ENCODE data around the gene PLCL1. TPM values are rescaled to one million over a fixed set of nuclear protein-coding genes. Genes with fewer than 3 reads are reported as not detected.
A peak's percentile ranks its signal among the peaks of the same experiment; 100 is the strongest.

The PLCL1 gene
- total and polyA plus RNA-seq, 5 experiments from 2014 or later: 3.0 to 8.8 (median 4.8) TPM

DNA sequence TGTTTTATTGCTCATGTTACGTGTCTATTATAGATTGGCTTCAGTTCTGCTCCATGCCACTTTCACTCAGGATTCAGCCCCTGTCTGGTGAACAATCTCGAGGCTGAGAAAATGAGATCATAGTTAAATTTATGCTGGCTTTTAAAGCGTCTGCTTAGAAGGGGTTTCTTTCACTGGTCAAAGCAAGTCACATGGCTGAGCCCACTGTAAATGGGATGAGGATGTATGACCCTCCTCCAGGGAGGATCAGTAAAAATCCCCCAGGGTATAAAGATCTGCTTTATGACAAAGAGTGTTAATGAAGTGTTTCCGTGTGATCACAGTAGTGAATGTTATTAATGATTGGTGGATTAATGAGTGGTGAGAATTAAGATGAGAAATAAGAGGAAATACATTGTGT is 6.2 kb upstream of the PLCL1 start:
- ATAC-seq: no peak
- Mint-ChIP-seq H3K4me1 (peaks cover 0 to 5% (median 4%) of the 10 kb centered on the region in 4 donors), H3K4me3 (no peak overlapping the region), H3K27ac (no peak overlapping the region), H3K9me3 (no peaks in the 10 kb centered on the region), H3K27me3 (peaks cover 9 to 34% (median 22%) of the 10 kb centered on the region in 5 donors), H3K36me3 (no peaks in the 10 kb centered on the region)
- POLR2A ChIA-PET: no interaction called here
- DNase-seq: no peak

DNA sequence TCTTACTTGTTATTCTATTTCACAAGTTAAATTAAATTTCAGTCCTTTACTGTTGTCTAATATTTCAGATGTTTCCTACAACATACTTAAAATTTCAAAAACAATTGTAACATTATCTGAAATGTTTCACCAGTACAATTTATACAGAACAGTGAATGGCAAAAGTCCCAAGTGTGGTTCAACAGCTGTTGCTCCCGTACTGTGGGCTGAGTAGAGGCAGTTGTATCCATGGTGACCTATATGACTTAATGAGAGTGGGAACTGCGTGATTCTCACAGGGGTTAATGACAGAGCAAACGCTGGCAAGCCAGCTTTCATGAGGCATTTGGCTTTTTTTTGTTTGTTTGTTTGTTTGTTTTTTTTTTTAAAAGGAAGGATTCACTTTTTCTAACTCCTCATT is 5.3 kb upstream of the PLCL1 start:
- POLR2A ChIA-PET: no interaction called here
- H3K36me3 Mint-ChIP-seq: no peaks in the 10 kb centered on the region
- H3K4me1 Mint-ChIP-seq: peaks cover 4 to 12% (median 10%) of the 10 kb centered on the region in 4 donors
- no peaks in the 10 kb centered on the region for H3K9me3 Mint-ChIP-seq
- H3K27ac Mint-ChIP-seq: no peak overlapping the region
- peaks cover 8 to 33% (median 17%) of the 10 kb centered on the region in 5 donors for H3K27me3 Mint-ChIP-seq
- DNase-seq (no peak), ATAC-seq (no peak)
- no peak overlapping the region for H3K4me3 Mint-ChIP-seq

DNA sequence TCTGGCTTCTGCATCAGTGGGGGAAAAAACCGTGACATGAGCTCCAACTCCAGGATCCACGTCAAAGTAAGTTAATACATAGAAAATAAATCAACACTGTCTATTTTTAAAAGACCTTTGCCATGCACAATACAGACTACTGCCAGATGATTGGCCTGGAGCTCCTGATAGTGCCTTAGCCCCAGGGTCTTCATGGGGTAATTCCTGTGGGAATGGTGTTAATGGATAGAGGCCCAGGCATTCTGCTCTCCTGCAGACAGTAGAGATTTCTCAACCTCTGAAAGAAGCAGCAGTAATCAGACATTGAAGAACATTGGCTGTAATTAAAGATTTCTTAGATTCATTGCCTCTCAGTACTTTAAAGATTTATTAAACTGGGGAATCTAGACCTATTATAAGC is 4.3 kb upstream of the PLCL1 start:
- H3K27ac Mint-ChIP-seq: no peak overlapping the region
- ATAC-seq (no peak), DNase-seq (no peak)
- H3K9me3 Mint-ChIP-seq: no peaks in the 10 kb centered on the region
- H3K27me3 Mint-ChIP-seq: peaks cover 5 to 34% (median 11%) of the 10 kb centered on the region in 5 donors
- H3K4me1 Mint-ChIP-seq: peaks cover 6 to 17% (median 14%) of the 10 kb centered on the region in 4 donors
- H3K36me3 Mint-ChIP-seq: no peaks in the 10 kb centered on the region
- POLR2A ChIA-PET: no interaction called here
- H3K4me3 Mint-ChIP-seq: no peak overlapping the region

DNA sequence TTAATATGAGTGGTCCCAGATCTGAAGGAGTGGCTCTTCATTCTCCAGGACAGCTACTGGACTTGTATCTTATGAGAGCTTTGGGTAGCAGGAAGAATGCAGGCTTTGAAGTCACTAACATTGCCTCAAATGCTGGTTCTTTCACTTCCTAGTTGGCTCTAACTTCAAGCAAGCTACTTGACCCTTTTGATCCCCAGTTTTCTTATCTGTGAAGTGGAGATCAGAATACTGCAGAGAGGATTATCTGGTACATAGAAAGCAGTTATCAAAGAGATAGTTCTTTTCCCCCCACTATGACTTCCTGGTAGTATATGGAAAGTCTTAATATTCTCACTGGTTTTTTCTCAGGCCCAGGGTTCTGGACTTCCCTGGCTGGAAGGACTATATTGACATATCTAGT is 3.4 kb upstream of the PLCL1 start:
- Mint-ChIP-seq H3K27me3 (peaks cover 3 to 33% (median 6%) of the 10 kb centered on the region in 5 donors), H3K4me3 (no peak overlapping the region), H3K27ac (no peak overlapping the region), H3K9me3 (no peaks in the 10 kb centered on the region), H3K4me1 (peaks cover 14 to 24% (median 21%) of the 10 kb centered on the region in 4 donors), H3K36me3 (no peaks in the 10 kb centered on the region)
- ATAC-seq (no peak), DNase-seq (no peak)
- POLR2A ChIA-PET: no interaction called here

DNA sequence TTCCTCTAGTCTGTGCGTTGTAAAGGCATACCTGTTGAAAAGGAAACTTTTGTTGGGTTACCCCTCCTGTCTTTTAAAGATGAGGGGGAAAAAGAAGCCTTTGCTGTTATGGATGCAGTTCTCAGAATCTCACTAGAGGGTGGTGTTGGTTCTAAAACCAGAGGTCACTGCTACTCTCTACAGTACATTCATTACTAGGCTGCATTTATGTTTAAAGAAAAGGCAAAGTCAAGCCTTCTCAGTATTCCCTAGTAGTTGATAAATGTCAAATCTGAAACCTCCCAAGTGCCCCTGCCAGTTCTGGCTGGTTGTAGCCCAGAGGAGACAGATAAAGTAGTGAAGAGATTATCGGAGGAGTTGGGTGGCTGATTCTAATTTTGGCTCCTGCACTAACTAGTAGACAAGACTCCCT is 1.4 kb upstream of the PLCL1 start:
- POLR2A ChIA-PET: no interaction called here
- ATAC-seq: peak; percentile 26 to 33
- no peaks in the 10 kb centered on the region for H3K9me3 Mint-ChIP-seq
- DNase-seq: peak in 7 of 10 donors; percentile 15 to 72 (median 54)
- peaks cover 0 to 32% (median 2%) of the 10 kb centered on the region in 5 donors for H3K27me3 Mint-ChIP-seq
- peak overlapping the region in 5 of 10 donors; percentile 1 to 85 (median 56) for H3K27ac Mint-ChIP-seq
- peak overlapping the region; percentile 24 to 83 (median 58) for H3K4me3 Mint-ChIP-seq
- H3K36me3 Mint-ChIP-seq: no peaks in the 10 kb centered on the region
- peaks cover 20 to 41% (median 37%) of the 10 kb centered on the region in 4 donors for H3K4me1 Mint-ChIP-seq

DNA sequence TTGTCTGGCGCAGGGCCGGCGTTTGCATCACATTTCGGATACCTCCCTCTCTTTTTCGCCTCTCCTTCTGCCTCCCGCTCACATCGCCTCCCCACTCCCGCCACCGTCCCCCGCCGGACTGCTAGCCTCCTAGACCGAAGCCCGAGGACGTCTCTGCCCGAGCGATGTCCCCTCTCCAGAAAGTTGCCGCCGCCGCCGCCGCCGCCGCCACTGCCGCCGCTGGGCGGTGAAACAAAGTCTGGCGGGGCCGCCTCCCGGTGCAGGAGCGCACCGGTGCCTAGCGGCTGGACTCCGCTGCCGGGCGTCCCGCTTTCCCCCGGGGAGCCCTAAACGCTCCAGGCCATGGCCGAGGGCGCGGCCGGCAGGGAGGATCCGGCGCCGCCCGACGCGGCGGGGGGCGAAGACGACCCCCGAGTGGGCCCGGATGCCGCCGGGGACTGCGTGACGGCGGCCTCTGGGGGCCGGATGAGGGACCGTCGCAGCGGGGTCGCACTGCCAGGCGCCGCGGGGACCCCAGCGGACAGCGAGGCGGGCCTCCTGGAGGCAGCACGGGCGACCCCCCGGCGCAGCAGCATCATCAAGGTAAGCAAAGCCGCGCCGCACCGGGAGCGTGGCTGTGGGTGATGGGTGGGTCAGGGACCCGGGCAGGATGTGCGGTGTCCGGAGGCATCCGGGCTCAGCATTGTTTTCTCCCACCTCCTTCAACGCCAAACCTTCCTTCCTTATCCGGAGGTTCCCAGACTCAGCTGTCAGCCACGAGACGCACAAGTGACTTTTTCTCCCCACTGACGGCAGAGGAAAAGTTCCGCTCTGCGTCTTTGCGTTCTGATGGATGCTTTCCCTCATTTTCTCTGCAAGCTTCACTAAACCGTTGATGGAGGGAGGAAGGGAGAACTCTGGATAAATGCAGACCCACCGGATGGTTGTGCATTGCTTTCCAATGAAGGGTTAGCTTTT is 643 bp downstream of the PLCL1 start:
- Mint-ChIP-seq H3K9me3 (no peaks in the 10 kb centered on the region), H3K27me3 (peaks cover 0 to 23% (median 0%) of the 10 kb centered on the region in 5 donors)
- POLR2A ChIA-PET: interaction anchor here (1.0 to 1.4 kb wide), 6 partner anchors 8 to 491 kb away, joined by 3 to 8 read pairs (median 5); partner anchors contain the start of gene MARS2

DNA sequence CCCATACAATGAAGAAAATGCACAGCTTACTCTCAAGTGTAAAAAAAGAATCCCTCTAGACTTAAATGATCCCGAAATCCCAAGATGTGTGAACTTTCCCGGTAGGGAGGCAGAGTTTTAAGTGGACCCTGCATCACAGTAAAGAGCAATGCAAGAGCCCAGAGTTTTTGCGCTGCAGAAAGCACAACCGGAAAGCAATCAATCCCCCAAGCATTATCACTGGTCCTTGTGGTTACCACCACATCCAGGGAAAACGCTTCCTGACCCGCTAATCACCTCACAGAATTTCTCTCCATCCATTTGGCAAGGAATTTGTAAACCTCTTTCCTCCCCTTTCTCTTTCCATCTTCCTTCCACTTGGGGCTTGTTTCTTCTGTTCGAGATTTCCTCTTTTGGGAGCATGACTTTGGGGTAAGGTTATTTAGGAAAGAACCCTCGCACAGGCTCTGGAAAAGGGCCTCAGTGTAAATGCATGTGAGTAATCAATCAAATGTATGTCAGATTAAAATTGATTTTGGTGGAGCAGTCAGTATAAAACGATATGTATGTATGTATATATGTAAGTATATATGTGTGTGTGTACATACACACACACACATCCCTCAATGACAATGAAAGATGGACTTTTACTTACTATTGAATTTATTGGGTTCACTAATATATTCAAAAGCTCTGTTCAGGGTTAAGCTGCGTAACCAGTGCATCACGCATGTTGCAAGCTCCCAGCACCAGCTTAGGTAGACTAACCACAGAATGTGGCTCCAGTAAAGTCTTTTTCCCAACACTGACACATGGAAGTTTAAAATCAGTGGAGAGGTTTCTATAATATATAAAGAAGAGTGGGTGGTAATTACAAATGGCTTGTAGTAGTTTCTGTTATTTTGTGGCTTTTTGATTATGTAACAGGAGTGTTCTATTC is 1.6 kb downstream of the PLCL1 start:
- POLR2A ChIA-PET: no interaction called here
- Mint-ChIP-seq H3K4me3 (peak overlapping the region; percentile 74 to 97 (median 86)), H3K27ac (peak overlapping the region; percentile 13 to 96 (median 82)), H3K9me3 (no peaks in the 10 kb centered on the region), H3K4me1 (peaks cover 30 to 68% (median 61%) of the 10 kb centered on the region in 4 donors), H3K36me3 (no peaks in the 10 kb centered on the region), H3K27me3 (peaks cover 0 to 21% (median 0%) of the 10 kb centered on the region in 5 donors)
- DNase-seq: no peak
- ATAC-seq: no peak

More for the DNA sequence above, 643 bp downstream of the PLCL1 start:
- H3K4me1 Mint-ChIP-seq: peaks cover 30 to 61% (median 54%) of the 10 kb centered on the region in 4 donors
- H3K36me3 Mint-ChIP-seq: no peaks in the 10 kb centered on the region
- ATAC-seq (peak; percentile 40 to 46), DNase-seq (peak in 8 of 10 donors; percentile 20 to 62 (median 38))
- peak overlapping the region; percentile 68 to 97 (median 92) for H3K27ac Mint-ChIP-seq
- H3K4me3 Mint-ChIP-seq: peak overlapping the region; percentile 86 to 98 (median 94)

DNA sequence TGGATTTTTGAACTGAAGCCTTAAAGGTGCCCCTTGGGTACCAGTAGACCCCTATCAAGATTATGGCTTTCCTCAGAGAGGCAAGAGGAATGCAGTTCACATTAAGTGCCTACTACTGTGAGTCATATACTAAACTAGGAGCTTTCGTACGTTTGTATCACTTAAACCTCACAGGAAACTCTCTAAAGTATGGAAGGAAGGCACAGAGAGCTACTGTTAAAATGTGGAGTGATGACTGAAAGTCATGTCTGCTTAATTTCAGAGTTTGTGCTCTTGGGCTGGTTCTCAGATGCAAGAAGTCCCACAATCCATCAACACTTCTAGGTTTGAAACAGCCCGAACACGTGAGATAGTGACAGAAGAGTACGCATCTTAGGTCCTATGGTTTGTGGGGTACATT is 4.7 kb downstream of the PLCL1 start:
- POLR2A ChIA-PET: interaction anchor here (0.8 kb wide), 1 partner anchor 28 kb away, joined by 4 read pairs; no protein-coding TSS in a partner anchor

DNA sequence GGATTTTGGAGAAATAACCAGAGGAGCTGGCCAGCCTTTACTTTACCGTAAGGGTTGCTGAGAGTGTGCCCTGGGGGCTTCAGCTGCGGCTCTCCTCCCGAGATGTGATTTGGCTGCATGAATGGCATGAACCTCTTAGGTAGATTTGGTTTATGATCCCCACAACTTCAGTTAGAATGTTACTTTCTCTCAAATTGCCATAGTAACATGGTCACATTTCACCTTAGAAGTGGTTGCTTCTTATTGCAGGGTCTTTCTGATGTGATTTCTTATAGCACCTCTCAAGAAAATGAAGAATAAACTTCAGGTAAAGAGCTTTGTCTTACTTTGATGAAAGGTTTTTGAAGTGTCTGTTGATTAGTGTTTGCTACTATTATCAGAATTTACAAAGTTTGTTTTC is 5.6 kb downstream of the PLCL1 start:
- Mint-ChIP-seq H3K4me1 (peaks cover 30 to 63% (median 59%) of the 10 kb centered on the region in 4 donors), H3K27ac (peak overlapping the region in 8 of 10 donors; percentile 11 to 85 (median 45)), H3K36me3 (no peaks in the 10 kb centered on the region), H3K9me3 (no peaks in the 10 kb centered on the region), H3K27me3 (peaks cover 0 to 16% (median 0%) of the 10 kb centered on the region in 5 donors), H3K4me3 (peak overlapping the region in 2 of 10 donors; percentile 37 to 48)
- DNase-seq: peak in 4 of 10 donors; percentile 35 to 73 (median 54)
- POLR2A ChIA-PET: no interaction called here
- ATAC-seq: peak; percentile 45 to 72

More for the DNA sequence above, 4.7 kb downstream of the PLCL1 start:
- DNase-seq: peak in 2 of 10 donors; percentile 17 to 35
- Mint-ChIP-seq H3K27me3 (peaks cover 0 to 12% (median 0%) of the 10 kb centered on the region in 5 donors), H3K9me3 (no peaks in the 10 kb centered on the region), H3K36me3 (no peaks in the 10 kb centered on the region), H3K4me3 (peak overlapping the region in 8 of 10 donors; percentile 0 to 58 (median 41)), H3K27ac (peak overlapping the region; percentile 13 to 85 (median 78)), H3K4me1 (peaks cover 27 to 58% (median 55%) of the 10 kb centered on the region in 4 donors)
- no peak for ATAC-seq

DNA sequence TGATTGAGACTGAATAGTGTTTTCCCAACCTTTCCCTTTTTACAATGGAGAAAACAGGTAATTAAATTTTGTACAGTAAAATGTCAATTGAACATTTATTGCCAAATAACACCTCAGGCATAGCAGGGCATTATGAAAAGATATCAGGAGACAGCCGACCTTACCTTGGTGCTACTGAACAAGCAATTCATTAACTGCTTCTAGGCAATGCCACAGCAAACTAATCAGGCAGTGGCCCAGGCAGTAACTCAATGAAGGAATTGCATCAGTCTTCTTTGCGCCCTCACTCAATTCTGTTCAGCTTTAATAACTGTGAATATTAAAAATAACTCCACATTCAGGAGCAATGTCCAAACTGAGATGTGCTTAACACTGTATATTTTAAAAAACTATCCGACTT is 6.1 kb downstream of the PLCL1 start:
- Mint-ChIP-seq H3K4me3 (no peak overlapping the region), H3K36me3 (peaks cover 0 to 1% (median 0%) of the 10 kb centered on the region in 3 donors), H3K27me3 (peaks cover 0 to 14% (median 0%) of the 10 kb centered on the region in 5 donors), H3K27ac (peak overlapping the region in 7 of 10 donors; percentile 17 to 84 (median 28)), H3K4me1 (peaks cover 28 to 63% (median 59%) of the 10 kb centered on the region in 4 donors), H3K9me3 (no peaks in the 10 kb centered on the region)
- DNase-seq (no peak), ATAC-seq (no peak)
- POLR2A ChIA-PET: no interaction called here

DNA sequence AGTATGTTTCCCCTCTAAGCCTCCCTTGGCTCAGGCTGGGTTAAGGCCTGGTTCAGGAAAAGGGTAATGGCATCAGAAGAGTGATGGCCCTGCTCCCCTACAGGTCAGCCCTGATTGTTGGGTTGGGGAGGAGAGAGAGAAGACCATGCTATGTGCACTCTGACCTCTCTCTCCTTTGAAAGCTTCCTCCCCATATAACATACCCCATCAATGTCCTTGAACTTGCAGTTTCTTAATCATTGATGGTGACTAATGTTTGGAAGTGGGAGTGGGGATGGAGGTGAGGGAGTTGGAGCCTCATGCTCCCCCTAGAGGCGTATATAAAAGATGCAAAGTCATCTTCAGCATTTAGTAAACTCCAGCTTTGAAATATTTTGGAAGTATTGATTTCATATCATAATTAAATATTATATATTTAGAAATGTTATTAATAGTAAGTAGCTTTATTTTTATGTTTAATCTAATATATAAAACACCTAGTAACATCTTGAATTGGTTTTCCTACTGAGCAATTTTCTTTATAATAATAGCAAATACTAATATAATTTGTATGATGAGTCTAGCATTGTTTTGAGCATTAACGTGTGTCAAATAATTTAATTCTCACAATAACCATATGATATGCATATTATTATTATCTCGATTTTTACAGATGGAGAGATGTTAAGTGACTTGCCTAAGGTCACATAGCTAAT is 8.8 kb downstream of the PLCL1 start:
- H3K9me3 Mint-ChIP-seq: no peaks in the 10 kb centered on the region
- H3K27ac Mint-ChIP-seq: no peak overlapping the region
- DNase-seq: no peak
- H3K4me3 Mint-ChIP-seq: no peak overlapping the region
- ATAC-seq: no peak
- peaks cover 0 to 4% (median 2%) of the 10 kb centered on the region in 3 donors for H3K36me3 Mint-ChIP-seq
- POLR2A ChIA-PET: interaction anchor here (0.9 kb wide), 1 partner anchor 9 kb away, joined by 3 read pairs; the partner anchor contains the start of gene PLCL1
- peaks cover 0 to 7% (median 0%) of the 10 kb centered on the region in 5 donors for H3K27me3 Mint-ChIP-seq
- H3K4me1 Mint-ChIP-seq: peaks cover 20 to 42% (median 39%) of the 10 kb centered on the region in 4 donors

All from naive thymus-derived CD8-positive, alpha-beta T cell (primary cell).